Measurements from ENCODE around the gene DMTF1. TPM values are rescaled to one million over a fixed set of nuclear protein-coding genes. Genes with fewer than 3 reads are reported as not detected.

DMTF1 gene
- total and polyA plus RNA-seq, 10 of the 15 experiments (the other 5 are each of a cell fraction or from before 2014, with no cell fraction given), result 24.3 to 191 (median 72.0) TPM

GRCh38 chr7:87110778-87111177 is 41.5 kb upstream of the DMTF1 start (continued):
- no peak for TF ChIP-seq BCLAF1 (IDR thresholded peaks at IDR 0.05)

DNA sequence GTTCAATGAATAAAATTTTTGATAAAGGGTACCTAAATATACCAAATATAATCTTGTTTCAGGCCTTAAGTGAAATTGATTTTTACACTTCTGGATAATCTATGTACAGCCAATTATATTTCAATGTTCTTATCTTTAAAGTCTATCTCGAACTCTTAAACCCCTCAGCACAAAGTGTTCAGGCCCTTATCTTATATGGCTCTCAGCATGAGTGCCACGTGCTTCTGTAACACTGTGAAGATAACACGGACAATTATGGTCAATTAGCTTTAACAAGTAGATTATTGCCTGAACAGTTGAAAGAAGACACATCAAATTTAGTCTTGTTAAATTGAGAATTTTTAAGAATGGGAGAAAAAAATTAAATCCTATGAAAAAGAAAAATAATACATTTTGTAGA is 40.4 kb upstream of the DMTF1 start:
- ChIA-PET RAD21 (ENCODE audit: unreplicated experiment) (no interaction called here), POLR2A (no interaction called here), SMC1A (ENCODE audit: uncharacterized antibody, unreplicated experiment) (no interaction called here), CTCF (no interaction called here)
- BruUV-seq (replicated peaks), result no TSS peak
- Histone ChIP-seq H3K4me3 (no peak overlapping the region), H2AFZ (ENCODE audit: control insufficient read depth, low read depth, low read length) (no peak overlapping the region), H3K4me2 (ENCODE audit: control insufficient read depth, insufficient read depth) (no peak overlapping the region), H3K9ac (ENCODE audit: control insufficient read depth, insufficient read depth, low read length) (no peak overlapping the region), H3K9me3 (replicated peaks; ENCODE audit: control insufficient read depth, insufficient read depth, low read length) (no peaks in the 10 kb centered on the region; the same call in 2 of the 3 replicates), H3K27ac (ENCODE audit: control insufficient read depth, insufficient read depth) (no peak overlapping the region), H3K36me3 (ENCODE audit: control insufficient read depth in 2 of 2, insufficient read depth in 2 of 2, low read length in 1 of 2) (no peaks in the 10 kb centered on the region), H3K79me2 (ENCODE audit: control insufficient read depth, insufficient read depth, low read length) (no peaks in the 10 kb centered on the region), H3K27me3 (replicated peaks in 1 of 2; ENCODE audit: control insufficient read depth in 2 of 2, insufficient read depth in 2 of 2, low read length in 1 of 2) (no peaks in the 10 kb centered on the region), H4K20me1 (ENCODE audit: control insufficient read depth, insufficient read depth) (no peaks in the 10 kb centered on the region), H3K4me1 (ENCODE audit: control insufficient read depth, insufficient read depth, low read length) (no peaks in the 10 kb centered on the region)
- DNase-seq (ENCODE audit: low read depth, low spot score) (no peak), ATAC-seq (no peak), FAIRE-seq (no peak)
- in situ Hi-C loops (cut with MboI), result no loop called here
- TF ChIP-seq EED (IDR thresholded peaks at IDR 0.05; ENCODE audit: low read depth) (no peak), SREBF1 (IDR thresholded peaks at IDR 0.05; ENCODE audit: low read length) (no peak), NFYB (IDR thresholded peaks at IDR 0.05; ENCODE audit: insufficient read depth, low read depth, low read length) (no peak)
- TF ChIP-seq, protein P1, sequence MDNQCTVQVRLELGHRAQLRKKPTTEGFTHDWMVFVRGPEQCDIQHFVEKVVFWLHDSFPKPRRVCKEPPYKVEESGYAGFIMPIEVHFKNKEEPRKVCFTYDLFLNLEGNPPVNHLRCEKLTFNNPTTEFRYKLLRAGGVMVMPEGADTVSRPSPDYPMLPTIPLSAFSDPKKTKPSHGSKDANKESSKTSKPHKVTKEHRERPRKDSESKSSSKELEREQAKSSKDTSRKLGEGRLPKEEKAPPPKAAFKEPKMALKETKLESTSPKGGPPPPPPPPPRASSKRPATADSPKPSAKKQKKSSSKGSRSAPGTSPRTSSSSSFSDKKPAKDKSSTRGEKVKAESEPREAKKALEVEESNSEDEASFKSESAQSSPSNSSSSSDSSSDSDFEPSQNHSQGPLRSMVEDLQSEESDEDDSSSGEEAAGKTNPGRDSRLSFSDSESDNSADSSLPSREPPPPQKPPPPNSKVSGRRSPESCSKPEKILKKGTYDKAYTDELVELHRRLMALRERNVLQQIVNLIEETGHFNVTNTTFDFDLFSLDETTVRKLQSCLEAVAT (IDR thresholded peaks at IDR 0.05), result no peak
- intact Hi-C loops (cut with micrococcal nuclease; ENCODE audit: unreplicated experiment), result no loop called here
- 30% methylated on average over 3 of the region's 3 CpGs for WGBS (ENCODE audit: insufficient coverage, insufficient replicate concordance, low lambda C conversion rate, missing lambda C conversion rate)

All from GM12878 (cell line).